ENCODE results near the gene CTRB2.
"Not testable (repeated sequence)": the region's sequence is repeated elsewhere in the genome, so short reads cannot be mapped to it uniquely, and the experiment has no call there.

DNA sequence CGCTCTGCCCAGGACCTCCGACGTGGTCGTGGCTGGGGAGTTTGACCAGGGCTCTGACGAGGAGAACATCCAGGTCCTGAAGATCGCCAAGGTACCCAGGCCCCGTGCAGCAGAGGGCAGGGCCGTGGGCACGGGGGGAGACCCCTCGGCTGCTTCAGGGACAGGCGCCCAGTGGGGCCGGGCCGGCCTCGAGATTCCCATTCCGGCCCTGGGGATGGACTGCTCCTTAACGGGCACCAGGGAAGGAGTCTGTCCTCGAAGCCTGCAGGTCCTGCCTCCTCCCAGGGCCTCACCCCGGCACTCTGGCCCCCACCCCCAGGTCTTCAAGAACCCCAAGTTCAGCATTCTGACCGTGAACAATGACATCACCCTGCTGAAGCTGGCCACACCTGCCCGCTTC is 16.2 kb upstream of the CTRB2 start:
- not testable (repeated sequence) for TF ChIP-seq SP1 (IDR thresholded peaks at IDR 0.05); SUZ12 (IDR thresholded peaks at IDR 0.05); BHLHE40 (IDR thresholded peaks at IDR 0.05; ENCODE audit: borderline replicate concordance); PKNOX1 (IDR thresholded peaks at IDR 0.05); TARDBP (IDR thresholded peaks at IDR 0.05); NFRKB (IDR thresholded peaks at IDR 0.05)
